Liver (tissue), 9 donors: Measurements from ENCODE around the gene KL. TPM values are rescaled to one million over a fixed set of nuclear protein-coding genes. Genes with fewer than 3 reads are reported as not detected.

Experiments used
- DNase-seq: peaks from one replicate; pipeline ENCODE4 v3.0.0-alpha.2; 2017; ENCODE audit warnings: low spot score
- H3K27ac ChIP-seq, 2 donors: one replicate each; pipeline ENCODE4 v1.7.0; 2013; ENCODE audit warnings: inconsistent platforms in 2 of 2, low read length in 2 of 2, control low read depth in 1 of 2, low read depth in 1 of 2, mild to moderate bottlenecking in 1 of 2
- H3K27me3 ChIP-seq, 4 donors: one replicate each; pipeline versions ENCODE4 v1.6.1 to v1.7.0; 2013; ENCODE audit warnings: low read length in 3 of 4, inconsistent platforms in 1 of 4, mild to moderate bottlenecking in 1 of 4, moderate library complexity in 1 of 4; ENCODE audit not compliant: control insufficient read depth in 4 of 4, insufficient read depth in 4 of 4
- H3K36me3 ChIP-seq, 4 donors: one replicate each; pipeline versions ENCODE4 v1.6.1 to v1.7.0; 2013; ENCODE audit warnings: low read length in 3 of 4, mild to moderate bottlenecking in 3 of 4, low read depth in 1 of 4, moderate library complexity in 1 of 4; ENCODE audit not compliant: control insufficient read depth in 4 of 4, insufficient read depth in 3 of 4
- H3K4me1 ChIP-seq, 4 donors: one replicate each; pipeline versions ENCODE4 v1.6.1 to v1.7.0; 2013; ENCODE audit warnings: low read length in 3 of 4, mild to moderate bottlenecking in 3 of 4, moderate library complexity in 1 of 4; ENCODE audit not compliant: control insufficient read depth in 4 of 4, insufficient read depth in 4 of 4
- H3K4me3 ChIP-seq, 3 donors: one replicate each; pipeline versions ENCODE4 v1.6.1 to v1.7.0; 2013; ENCODE audit warnings: low read length in 3 of 3, control low read depth in 1 of 3, low read depth in 1 of 3, mild to moderate bottlenecking in 1 of 3
- H3K9ac ChIP-seq, 2 donors: one replicate each; pipeline ENCODE4 v1.7.0; 2013; ENCODE audit warnings: low read length in 2 of 2, mild to moderate bottlenecking in 2 of 2, moderate library complexity in 2 of 2, control low read depth in 1 of 2, low read depth in 1 of 2
- H3K9me3 ChIP-seq, 4 donors: one replicate each; pipeline versions ENCODE4 v1.6.1 to v1.7.0; 2013; ENCODE audit warnings: low read length in 3 of 4; ENCODE audit not compliant: control insufficient read depth in 4 of 4
- CTCF ChIP-seq: fragments of 150-350 bp; IDR thresholded peaks from 2 replicates; pipeline ENCODE4 v1.5.1; 2017; ENCODE audit warnings: improper control_type of control experiment, low read depth, low read length; ENCODE audit not compliant: missing input control
- EGR1 ChIP-seq, 2 donors: IDR thresholded peaks; 2 replicates each; pipeline ENCODE4 v1.6.1; 2016 to 2018; ENCODE audit warnings: antibody characterized with exemption in 2 of 2, low read depth in 2 of 2
- FOXA1 ChIP-seq: IDR thresholded peaks from 2 replicates; pipeline ENCODE4 v1.6.1; 2016; ENCODE audit warnings: antibody characterized with exemption
- FOXA2 ChIP-seq: IDR thresholded peaks from 2 replicates; pipeline ENCODE4 v1.6.1; 2016; ENCODE audit warnings: antibody characterized with exemption
- GABPA ChIP-seq, 2 donors: IDR thresholded peaks in 1 of 2; conservative IDR thresholded peaks in 1 of 2; 2 replicates each; pipeline ENCODE4 v1.6.1; 2016; ENCODE audit warnings: antibody characterized with exemption in 2 of 2, mild to moderate bottlenecking in 1 of 2, moderate library complexity in 1 of 2
- HNF4A ChIP-seq, 2 donors: conservative IDR thresholded peaks; 2 replicates each; pipeline ENCODE4 v1.6.1; 2016; ENCODE audit warnings: antibody characterized with exemption in 2 of 2, mild to moderate bottlenecking in 2 of 2
- HNF4G ChIP-seq: IDR thresholded peaks from 2 replicates; pipeline ENCODE4 v1.6.1; 2016; ENCODE audit warnings: antibody characterized with exemption
- JUND ChIP-seq, 2 donors: IDR thresholded peaks; 2 replicates each; pipeline ENCODE4 v1.6.1; 2016; ENCODE audit warnings: antibody characterized with exemption in 2 of 2
- MAX ChIP-seq: IDR thresholded peaks from 2 replicates; pipeline ENCODE4 v1.6.1; 2016; ENCODE audit warnings: antibody characterized with exemption
- NR2F2 ChIP-seq: IDR thresholded peaks from 2 replicates; pipeline ENCODE4 v1.6.1; 2016; ENCODE audit warnings: antibody characterized with exemption
- RAD21 ChIP-seq, 2 donors: IDR thresholded peaks; 2 replicates each; pipeline ENCODE4 v1.6.1; 2016; ENCODE audit warnings: antibody characterized with exemption in 2 of 2, mild to moderate bottlenecking in 2 of 2
- REST ChIP-seq: IDR thresholded peaks from 2 replicates; pipeline ENCODE4 v1.6.1; 2016; ENCODE audit warnings: antibody characterized with exemption, mild to moderate bottlenecking
- RXRA ChIP-seq, 2 donors: IDR thresholded peaks; 2 replicates each; pipeline ENCODE4 v1.6.1; 2017 to 2018; ENCODE audit warnings: antibody characterized with exemption in 2 of 2, mild to moderate bottlenecking in 1 of 2
- SP1 ChIP-seq: IDR thresholded peaks from 2 replicates; pipeline ENCODE4 v1.6.1; 2018; ENCODE audit warnings: antibody characterized with exemption, mild to moderate bottlenecking
- TAF1 ChIP-seq: conservative IDR thresholded peaks from 2 replicates; pipeline ENCODE4 v1.6.1; 2016; ENCODE audit warnings: antibody characterized with exemption, mild to moderate bottlenecking
- YY1 ChIP-seq: IDR thresholded peaks from 2 replicates; pipeline ENCODE4 v1.6.1; 2016; ENCODE audit warnings: antibody characterized with exemption, mild to moderate bottlenecking
- ZBTB33 ChIP-seq: IDR thresholded peaks from 2 replicates; pipeline ENCODE4 v1.6.1; 2016; ENCODE audit warnings: antibody characterized with exemption
- WGBS: extraction: QIAGEN DNeasy Blood & Tissue Kit; methylation state at CpG from one replicate; pipeline ENCODE4 v1.1.7; 2013; 5-methylcytosine and 5-hydroxymethylcytosine counted together
- polyA plus RNA-seq, 2 donors: library from polyadenylated mRNA; stranded (reverse) in 1 of 2; unstranded in 1 of 2; fragments of 200-250 nt in 1 of 2; fragments of >200 nt in 1 of 2; fragmentation: Nextera tagmentation in 1 of 2; extraction: Ambion mirVana in 1 of 2; gene quantifications; one replicate each; pipeline versions ENCODE4 v1.2.1 to v1.2.3, GENCODE V29; 2013 to 2015
- total RNA-seq, 2 donors: library from RNA; depleted of rRNA; stranded (reverse); fragments of >200 nt; gene quantifications; one replicate each; pipeline ENCODE4 v1.2.3, GENCODE V29; 2014
- TF ChIP-seq, protein P1 (sequence below): IDR thresholded peaks from 2 replicates; pipeline ENCODE4 v1.6.1; 2016; ENCODE audit warnings: antibody characterized with exemption
- donor health status: healthy.
- donor health status: healthy.
- donor health status: healthy.
- donor health status: healthy.
- donor health status: healthy.

Gene KL
- total and polyA plus RNA-seq, 4 donors, result 0.13 to 0.92 (median 0.28) TPM

GRCh38 chr13:32977321-32977720, 38.9 kb upstream of the KL start:
- TF ChIP-seq GABPA (IDR thresholded peaks at IDR 0.05 in 1 of 2, conservative IDR thresholded peaks at IDR 0.05 in 1 of 2) (no peak), RXRA (IDR thresholded peaks at IDR 0.05) (no peak), MAX (no peak), TAF1 (no peak), HNF4G (no peak), NR2F2 (no peak), FOXA2 (no peak), CTCF (no peak), YY1 (no peak), SP1 (no peak), EGR1 (IDR thresholded peaks at IDR 0.05; ENCODE audit: low read depth in 2 of 2) (no peak), REST (no peak), FOXA1 (no peak), JUND (IDR thresholded peaks at IDR 0.05) (no peak), ZBTB33 (no peak), HNF4A (conservative IDR thresholded peaks at IDR 0.05) (no peak), RAD21 (IDR thresholded peaks at IDR 0.05) (no peak)
- TF ChIP-seq, protein P1, sequence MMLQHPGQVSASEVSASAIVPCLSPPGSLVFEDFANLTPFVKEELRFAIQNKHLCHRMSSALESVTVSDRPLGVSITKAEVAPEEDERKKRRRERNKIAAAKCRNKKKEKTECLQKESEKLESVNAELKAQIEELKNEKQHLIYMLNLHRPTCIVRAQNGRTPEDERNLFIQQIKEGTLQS, result no peak
- no peak for DNase-seq
- Histone ChIP-seq H3K4me3 (no peak overlapping the region), H3K27me3 (no peaks in the 10 kb centered on the region), H3K9me3 (no peaks in the 10 kb centered on the region), H3K27ac (no peak overlapping the region), H3K36me3 (no peaks in the 10 kb centered on the region), H3K4me1 (no peaks in the 10 kb centered on the region), H3K9ac (no peak overlapping the region)
- WGBS, result 88% methylated on average over 7 of the region's 7 CpGs
